Activated naive CD4-positive, alpha-beta T cell treated with anti-CD3 and anti-CD28 coated beads, Interleukin-2, amount 50 U/mL, for 72 hours (primary cell): Measurements from ENCODE around the gene ACAN. TPM values are rescaled to one million over a fixed set of nuclear protein-coding genes. Genes with fewer than 3 reads are reported as not detected.
A peak's percentile ranks its signal among the peaks of the same experiment; 100 is the strongest.
"Not testable (repeated sequence)": the region's sequence is repeated elsewhere in the genome, so short reads cannot be mapped to it uniquely, and the experiment has no call there.

Experiments
- ATAC-seq, 2 donors: fragments of 150-1000 bp; cut with Tn5 transposase; 2 replicates each; pipeline ENCODE4 v1.10.0; 2021; ENCODE audit warnings: mild to moderate bottlenecking in 2 of 2, moderate library complexity in 2 of 2
- DNase-seq, 2 donors: peaks; one replicate each; pipeline ENCODE4 v3.0.0; 2021 to 2022; ENCODE audit warnings: low spot score in 2 of 2
- H3K27ac Mint-ChIP-seq, 2 donors: one replicate each; pipeline ENCODE4 v1.8.0; 2022; ENCODE audit warnings: mild to moderate bottlenecking in 2 of 2, mixed read lengths in 2 of 2
- H3K36me3 Mint-ChIP-seq, 2 donors: one replicate each; pipeline ENCODE4 v1.8.0; 2022; ENCODE audit warnings: mixed read lengths in 2 of 2
- H3K9me3 Mint-ChIP-seq, 2 donors: one replicate each; pipeline ENCODE4 v1.8.0; 2022; ENCODE audit warnings: mixed read lengths in 2 of 2
- total RNA-seq, 2 donors: library from RNA; stranded (reverse); gene quantifications; one replicate each; pipeline ENCODE4 v1.2.3, GENCODE V29; 2022

ACAN gene
- total RNA-seq, 2 donors from 2014 or later, result not detected

DNA sequence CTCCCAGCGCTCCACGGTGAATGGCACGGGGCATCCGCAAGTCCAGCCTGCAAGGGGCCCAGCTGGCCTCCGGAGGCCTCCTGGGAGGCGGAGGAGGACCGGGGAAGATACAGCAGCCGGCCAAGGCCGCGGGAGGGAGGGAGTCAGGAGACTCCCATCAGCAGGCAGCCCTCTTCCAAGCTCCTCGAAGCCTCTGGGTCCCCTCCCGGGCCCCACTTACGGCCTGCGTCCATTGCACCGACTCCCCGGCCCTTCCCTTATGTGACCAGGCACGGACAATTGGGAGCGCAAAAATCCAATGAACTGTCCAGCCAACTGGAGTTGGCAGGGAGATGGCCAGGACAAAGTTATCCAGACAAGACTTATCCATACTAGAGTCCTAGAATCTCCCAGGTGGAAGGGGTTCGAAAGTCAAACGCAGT is 109.3 kb downstream of the ACAN start:
- no peak for DNase-seq
- peak overlapping the region; percentile 24 to 88 for H3K27ac Mint-ChIP-seq

DNA sequence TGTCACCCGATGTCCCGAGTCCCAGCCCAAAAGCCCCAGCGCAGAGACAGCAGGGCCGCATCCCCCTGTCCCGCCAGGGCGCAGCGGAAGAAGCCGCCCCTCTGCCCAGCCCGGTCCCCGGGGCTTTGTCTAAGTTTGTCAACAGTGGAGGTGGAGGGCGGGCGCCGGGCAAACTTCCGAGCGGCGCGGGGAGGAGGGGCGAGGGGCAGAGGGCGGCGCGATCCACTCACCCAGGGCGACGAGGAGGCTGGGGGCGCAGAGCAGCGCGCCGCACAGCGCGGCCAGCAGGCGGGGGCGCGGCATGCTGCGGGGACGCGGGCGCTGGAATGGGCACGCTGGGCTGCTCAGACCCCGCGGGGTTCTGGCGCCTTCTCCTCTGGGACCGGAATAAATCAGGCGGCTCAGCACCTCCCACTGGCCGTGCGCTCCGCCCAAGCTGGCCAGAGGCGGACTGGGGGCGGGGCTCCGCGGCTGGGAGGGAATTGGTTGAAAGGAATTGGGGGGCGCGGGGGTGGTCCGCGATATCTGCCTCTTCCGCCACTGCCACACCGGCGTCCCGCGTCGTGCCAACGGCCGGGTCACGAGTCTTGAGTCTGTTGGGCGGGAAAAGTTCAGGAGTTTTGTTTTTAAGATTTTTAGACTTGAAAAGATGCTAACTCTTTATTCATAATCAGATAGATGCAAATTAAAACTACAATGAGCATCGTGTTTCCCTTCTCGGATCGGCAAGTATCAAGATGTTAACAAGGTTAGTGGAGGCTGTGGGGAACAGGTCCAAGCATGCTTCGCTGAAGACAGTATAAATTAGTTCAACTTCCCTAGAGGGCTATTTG is 110.0 kb downstream of the ACAN start, which contains the start of gene MFGE8:
MFGE8 (minus strand) TSS at position 363 of the 833 bp plus-strand sequence; CDS start at position 303, 60 bp downstream.
- DNase-seq, result peak; percentile 73 to 79
- H3K9me3 Mint-ChIP-seq, result no peaks in the 10 kb centered on the region
- peak; percentile 88 to 95 for ATAC-seq
- peak within 1 kb of the TSS; percentile 24 to 88 for H3K27ac Mint-ChIP-seq
- no peaks in the 10 kb centered on the region for H3K36me3 Mint-ChIP-seq

More for the DNA sequence above, 109.3 kb downstream of the ACAN start:
- ATAC-seq, result no peak
- Mint-ChIP-seq H3K9me3 (no peaks in the 10 kb centered on the region), H3K36me3 (no peaks in the 10 kb centered on the region)

DNA sequence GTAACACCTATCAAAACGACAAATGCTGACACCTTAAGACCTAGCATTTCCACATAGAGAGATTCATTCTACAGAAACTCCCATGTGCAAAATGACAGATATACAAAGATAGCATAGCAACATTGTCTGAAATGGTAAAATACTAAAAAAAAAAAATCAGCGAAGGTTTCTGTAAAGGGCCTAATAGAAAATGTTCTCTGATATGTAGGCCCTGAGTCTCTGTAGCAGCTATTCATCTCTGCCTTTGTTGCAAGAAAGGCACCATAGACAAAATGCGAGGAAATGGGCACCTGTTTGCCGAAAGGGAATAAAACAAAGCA is 110.6 kb downstream of the ACAN start:
- DNase-seq (no peak), ATAC-seq (no peak)
- Mint-ChIP-seq H3K36me3 (no peaks in the 10 kb centered on the region), H3K9me3 (no peaks in the 10 kb centered on the region), H3K27ac (peak overlapping the region in 1 of 2 donors; percentile 88)

DNA sequence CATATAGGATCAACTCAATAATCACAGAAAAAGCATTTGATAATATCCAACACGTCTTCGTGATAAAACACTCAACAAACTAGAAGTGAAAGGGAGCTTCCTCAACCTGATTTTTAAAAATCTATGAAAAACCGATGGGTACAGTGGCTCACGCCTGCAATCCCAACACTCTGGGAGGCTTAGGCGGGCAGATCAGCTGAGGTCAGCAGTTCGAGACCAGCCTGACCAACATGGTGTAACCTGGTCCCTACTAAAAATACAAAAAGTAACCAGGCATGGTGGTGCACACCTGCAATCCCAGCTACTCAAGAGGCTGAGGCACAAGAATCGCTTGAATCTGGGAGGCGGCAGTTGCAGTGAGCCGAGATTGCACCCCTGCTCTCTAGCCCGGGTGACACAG is 112.1 kb downstream of the ACAN start:
- Mint-ChIP-seq H3K27ac (no peak overlapping the region), H3K36me3 (no peaks in the 10 kb centered on the region), H3K9me3 (no peaks in the 10 kb centered on the region)
- ATAC-seq (no peak), DNase-seq (no peak)

DNA sequence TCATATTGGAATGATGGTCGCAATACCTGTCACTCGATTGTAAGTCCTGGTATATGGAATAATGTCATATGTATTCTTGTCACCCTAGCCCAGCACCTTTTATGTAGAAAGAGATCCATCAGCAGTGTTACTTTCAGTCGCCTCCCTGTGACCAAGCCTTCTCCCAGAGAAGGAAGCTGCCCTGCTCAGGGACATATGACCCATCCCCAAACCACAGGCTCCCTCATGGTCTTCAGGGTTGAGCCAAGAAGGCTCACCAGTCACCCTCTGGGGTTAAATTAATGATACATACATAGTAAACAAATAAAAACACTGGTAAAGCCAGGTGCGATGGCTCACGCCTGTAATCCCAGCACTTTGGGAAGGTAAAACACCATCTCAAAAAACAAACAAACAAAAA is 114.5 kb downstream of the ACAN start:
- Mint-ChIP-seq H3K9me3 (no peaks in the 10 kb centered on the region), H3K27ac (no peak overlapping the region), H3K36me3 (no peaks in the 10 kb centered on the region)
- DNase-seq, result no peak
- no peak for ATAC-seq

DNA sequence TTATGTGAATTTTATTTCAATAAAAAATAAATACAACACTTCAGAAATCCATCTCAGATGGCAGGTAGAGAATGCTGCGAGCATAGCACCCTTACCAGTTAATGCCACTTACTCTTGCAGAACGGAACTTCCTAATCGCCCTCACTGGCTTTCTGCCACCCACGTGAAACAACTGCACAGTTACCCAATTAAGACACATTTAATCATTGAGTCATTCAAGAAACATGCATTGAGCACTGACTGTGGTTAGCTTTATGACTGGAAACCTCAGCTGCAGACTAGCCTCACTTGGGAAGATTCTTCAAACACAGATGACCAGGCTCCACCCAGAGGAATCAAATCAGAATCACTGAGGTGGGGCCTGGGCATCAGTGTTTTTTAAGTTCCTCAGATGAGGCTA is 115.5 kb downstream of the ACAN start:
- Mint-ChIP-seq H3K36me3 (no peaks in the 10 kb centered on the region), H3K27ac (peak overlapping the region in 1 of 2 donors; percentile 22)
- ATAC-seq, result peak; percentile 83 to 90

DNA sequence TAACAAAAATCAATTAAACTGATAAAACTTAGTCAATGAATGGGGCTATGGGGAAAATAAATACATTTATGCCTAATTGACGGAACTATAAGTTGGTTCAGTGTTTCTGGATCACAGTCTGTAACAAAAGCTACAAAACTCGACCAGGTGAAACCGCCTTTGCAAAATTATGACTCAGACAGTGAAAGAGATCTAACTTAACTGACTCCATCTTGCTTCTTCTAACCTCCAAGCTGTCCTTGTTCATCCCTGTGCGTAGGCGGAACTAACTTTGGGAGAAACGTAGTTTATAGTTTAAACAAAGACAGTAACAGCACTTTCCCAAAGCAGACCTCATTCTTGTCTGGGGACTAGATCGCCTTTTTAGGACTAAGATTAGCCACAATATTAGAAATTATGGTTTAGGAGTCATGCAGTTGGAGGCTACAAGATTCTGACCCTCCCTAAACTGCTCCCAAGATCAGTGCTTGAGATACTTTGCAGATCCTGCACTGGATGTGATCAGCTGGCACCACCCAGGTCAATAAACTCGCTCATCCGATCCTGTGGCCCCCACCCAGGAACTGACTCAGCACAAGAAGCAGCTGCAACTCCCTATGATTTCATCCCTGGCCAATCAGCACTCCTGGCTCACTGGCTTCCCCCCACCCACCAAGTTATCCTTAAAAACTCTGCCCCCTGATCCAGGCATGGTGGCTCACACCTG is 117.1 kb downstream of the ACAN start:
- H3K36me3 Mint-ChIP-seq, result no peaks in the 10 kb centered on the region
- ATAC-seq (no peak), DNase-seq (no peak)
- H3K9me3 Mint-ChIP-seq, result no peaks in the 10 kb centered on the region
- no peak overlapping the region for H3K27ac Mint-ChIP-seq

More for the DNA sequence above, 115.5 kb downstream of the ACAN start:
- H3K9me3 Mint-ChIP-seq, result no peaks in the 10 kb centered on the region
- DNase-seq, result peak in 1 of 2 donors; percentile 63

DNA sequence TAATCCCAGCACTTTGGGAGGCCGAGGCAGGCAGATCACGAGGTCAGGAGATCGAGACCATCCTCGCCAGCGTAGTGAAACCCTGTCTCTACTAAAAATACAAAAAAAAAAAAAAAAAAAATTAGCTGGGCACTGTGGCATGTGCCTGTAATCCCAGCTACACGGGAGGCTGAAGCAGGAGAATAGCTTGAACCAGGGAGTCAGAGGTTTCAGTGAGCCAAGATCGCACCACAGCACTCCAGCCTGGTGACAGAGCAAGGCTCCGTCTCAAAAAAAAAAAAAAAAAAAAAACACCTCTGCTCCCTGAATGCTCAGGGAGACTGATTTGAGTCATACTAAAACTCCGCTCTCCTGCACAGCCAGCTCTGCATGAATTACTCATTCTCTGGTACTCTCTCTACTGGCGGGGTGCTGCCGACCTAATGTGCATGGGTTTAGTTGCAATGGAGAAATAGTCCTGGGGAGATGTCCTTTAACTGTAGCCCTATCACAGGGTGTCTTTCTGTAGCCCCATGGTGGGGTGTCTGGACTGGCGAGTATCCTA is 117.7 kb downstream of the ACAN start:
- peak; percentile 86 to 87 for ATAC-seq
- H3K36me3 Mint-ChIP-seq, H3K9me3 Mint-ChIP-seq, DNase-seq, H3K27ac Mint-ChIP-seq: not testable (repeated sequence)

Other genes with a start within 250 kb of the ACAN start
- gene AEN, start 182.1 kb upstream of the ACAN start, total RNA-seq, result 100 to 1,000 TPM in 1 of 2 donors, 10 to 100 TPM in 1; 24.2 to 122 TPM
- gene ISG20, start 164.4 kb upstream of the ACAN start, total RNA-seq, result 100 to 1,000 TPM in 1 of 2 donors, 10 to 100 TPM in 1; 53.9 to 118 TPM
- 10 to 100 TPM; 25.6 to 80.8 TPM for gene HAPLN3, start 92.1 kb downstream of the ACAN start, total RNA-seq
- gene MFGE8, start 109.9 kb downstream of the ACAN start, total RNA-seq, result 10 to 100 TPM; 27.6 to 91.9 TPM